GM12878 (cell line): ENCODE measurements around the gene ELAVL2. TPM values are rescaled to one million over a fixed set of nuclear protein-coding genes. Genes with fewer than 3 reads are reported as not detected.

Source experiments
- ATAC-seq: fragments of 200-7000 bp; cut with Tn5 transposase; 3 replicates; pipeline ENCODE4 v1.9.1; 2020; ENCODE audit warnings: mild to moderate bottlenecking, moderate library complexity
- BruUV-seq: library from RNA; stranded (reverse); fragments of 400-500 nt; replicated peaks from 2 replicates; lab custom pipeline; 2021; lab: Mats Ljungman, UMichigan
- CTCF ChIA-PET: fragments of 300-600 bp; sonication (Branson Sonifier 250); formaldehyde crosslinking; extraction: SDS; loops from one replicate; lab custom pipeline; 2021; ENCODE audit warnings: inconsistent platforms; lab: Yijun Ruan, JAX
- POLR2A ChIA-PET: fragments of 350-600 bp; formaldehyde crosslinking; extraction: SDS; loops from one replicate; lab custom pipeline; 2021; ENCODE audit warnings: inconsistent platforms; lab: Charles Lee
- RAD21 ChIA-PET: fragments of 300-600 bp; sonication (Branson Sonifier 250); formaldehyde crosslinking; loops from one replicate; lab custom pipeline; 2023; ENCODE audit warnings: antibody characterized with exemption; ENCODE audit not compliant: unreplicated experiment; lab: Charles Lee
- SMC1A ChIA-PET: fragments of 300-600 bp; sonication (Branson Sonifier 250); formaldehyde crosslinking; loops from one replicate; lab custom pipeline; 2023; ENCODE audit not compliant: unreplicated experiment, uncharacterized antibody; lab: Charles Lee
- DNase-seq: peaks from one replicate; pipeline ENCODE4 v3.0.0-alpha.2; 2011; ENCODE audit warnings: low read depth, low spot score
- FAIRE-seq: peaks from 3 replicates; lab custom pipeline; 2011; peaks lifted over from hg19 to GRCh38; lab: Jason Lieb, UNC
- H2AFZ ChIP-seq: 2 replicates; pipeline ENCODE4 v1.6.0; 2011; ENCODE audit warnings: low read depth, low read length, control low read depth; ENCODE audit not compliant: control insufficient read depth
- H3K27ac ChIP-seq: 2 replicates; pipeline ENCODE4 v1.5.1; 2011; ENCODE audit warnings: control low read depth; ENCODE audit not compliant: control insufficient read depth, insufficient read depth
- H3K27me3 ChIP-seq, 2 experiments: replicated peaks in 1 of 2; 2 replicates each; pipeline versions ENCODE4 v1.6.0 to v1.6.1; 2011; ENCODE audit warnings: low read length in 1 of 2; ENCODE audit not compliant: control insufficient read depth in 2 of 2, insufficient read depth in 2 of 2
- H3K36me3 ChIP-seq, 2 experiments: 2 replicates each; pipeline ENCODE4 v1.5.1; 2011; ENCODE audit warnings: low read length in 1 of 2; ENCODE audit not compliant: control insufficient read depth in 2 of 2, insufficient read depth in 2 of 2
- H3K4me1 ChIP-seq: 2 replicates; pipeline ENCODE4 v1.6.1; 2011; ENCODE audit warnings: mild to moderate bottlenecking, low read length, moderate library complexity, mixed read lengths; ENCODE audit not compliant: control insufficient read depth, insufficient read depth
- H3K4me2 ChIP-seq: 2 replicates; pipeline ENCODE4 v1.6.0; 2011; ENCODE audit warnings: control low read depth; ENCODE audit not compliant: control insufficient read depth, insufficient read depth
- H3K4me3 ChIP-seq: fragments of 200-600 bp; sonication (generic); 2 replicates; pipeline ENCODE4 v1.5.1; 2016
- H3K79me2 ChIP-seq: 2 replicates; pipeline ENCODE4 v1.6.0; 2011; ENCODE audit warnings: low read length; ENCODE audit not compliant: control insufficient read depth, insufficient read depth
- H3K9ac ChIP-seq: 2 replicates; pipeline ENCODE4 v1.8.0; 2011; ENCODE audit warnings: low read length, control low read depth, mixed read lengths; ENCODE audit not compliant: control insufficient read depth, insufficient read depth
- H3K9me3 ChIP-seq: replicated peaks from 3 replicates; pipeline ENCODE4 v1.5.1; 2011; ENCODE audit warnings: mild to moderate bottlenecking, low read length; ENCODE audit not compliant: control insufficient read depth, insufficient read depth
- H4K20me1 ChIP-seq: 2 replicates; pipeline ENCODE4 v1.6.0; 2011; ENCODE audit not compliant: control insufficient read depth, insufficient read depth
- BACH1 ChIP-seq: fragments of 450-650 bp; IDR thresholded peaks from 2 replicates; pipeline ENCODE4 v1.6.1; 2017; ENCODE audit warnings: mild to moderate bottlenecking, borderline replicate concordance
- E4F1 ChIP-seq: fragments of 450-650 bp; IDR thresholded peaks from 2 replicates; pipeline ENCODE4 v1.6.1; 2018; ENCODE audit warnings: borderline replicate concordance, mild to moderate bottlenecking; ENCODE audit not compliant: partially characterized antibody
- EED ChIP-seq: sonication (generic); IDR thresholded peaks from 2 replicates; pipeline ENCODE4 v1.6.1; 2016; ENCODE audit warnings: antibody characterized with exemption, low read depth
- IKZF1 ChIP-seq: fragments of 450-650 bp; conservative IDR thresholded peaks from 2 replicates; pipeline ENCODE4 v1.6.1; 2017; ENCODE audit warnings: antibody characterized with exemption, mild to moderate bottlenecking
- KLF5 ChIP-seq: fragments of 450-650 bp; IDR thresholded peaks from 2 replicates; pipeline ENCODE4 v1.6.1; 2014; ENCODE audit warnings: mild to moderate bottlenecking; ENCODE audit not compliant: partially characterized antibody
- NFIC ChIP-seq: IDR thresholded peaks from 2 replicates; pipeline ENCODE4 v1.6.1; 2012; ENCODE audit warnings: low read depth, mild to moderate bottlenecking, inconsistent platforms, low read length, moderate library complexity
- NR2F1 ChIP-seq: fragments of 450-650 bp; conservative IDR thresholded peaks from 2 replicates; pipeline ENCODE4 v1.6.1; 2017; ENCODE audit warnings: mild to moderate bottlenecking
- NRF1 ChIP-seq: conservative IDR thresholded peaks from 2 replicates; pipeline ENCODE4 v1.6.1; 2011; ENCODE audit warnings: mild to moderate bottlenecking, low read depth, low read length, improper control_type of control experiment
- RB1 ChIP-seq: fragments of 450-650 bp; formaldehyde crosslinking; IDR thresholded peaks from 2 replicates; pipeline ENCODE4 v1.6.1; 2017; ENCODE audit warnings: mild to moderate bottlenecking, borderline replicate concordance
- SMAD5 ChIP-seq: IDR thresholded peaks from 2 replicates; pipeline ENCODE4 v1.6.1; 2016; ENCODE audit warnings: antibody characterized with exemption, low read depth
- SPI1 ChIP-seq: IDR thresholded peaks from 2 replicates; pipeline ENCODE4 v1.6.1; 2011; ENCODE audit warnings: low read depth, mild to moderate bottlenecking, low read length, moderate library complexity, borderline replicate concordance; ENCODE audit not compliant: insufficient read depth
- TCF3 ChIP-seq: IDR thresholded peaks from 2 replicates; pipeline ENCODE4 v1.6.1; 2012; ENCODE audit warnings: low read depth, mild to moderate bottlenecking, low read length, borderline replicate concordance; ENCODE audit not compliant: insufficient read depth
- ZSCAN29 ChIP-seq: fragments of 450-650 bp; IDR thresholded peaks from 2 replicates; pipeline ENCODE4 v1.6.1; 2017; ENCODE audit warnings: mild to moderate bottlenecking, moderate library complexity
- ZZZ3 ChIP-seq: IDR thresholded peaks from 2 replicates; pipeline ENCODE4 v1.6.1; 2011; ENCODE audit warnings: low read depth; ENCODE audit not compliant: control insufficient read depth, insufficient read length
- WGBS: methylation state at CpG from one replicate; pipeline ENCODE4 v1.1.6; 2016; ENCODE audit warnings: low lambda C conversion rate; ENCODE audit not compliant: insufficient replicate concordance, insufficient coverage; ENCODE audit errors: missing lambda C conversion rate; 5-methylcytosine and 5-hydroxymethylcytosine counted together
- in situ Hi-C: fragments of 300-500 bp; cut with MboI; formaldehyde crosslinking; loops from 9 replicates; pipeline ENCODE4 v1.14.3; 2018; ENCODE audit warnings: mixed read lengths
- intact Hi-C: fragments of 100-400 bp; cut with micrococcal nuclease; formaldehyde crosslinking; loops from one replicate; pipeline ENCODE4 v1.14.2; 2022; ENCODE audit not compliant: unreplicated experiment
- polyA plus RNA-seq, 11 experiments: library from polyadenylated mRNA; depleted of rRNA in 4 of 11; unstranded in 6 of 11; stranded (reverse) in 5 of 11; fragments of >200 nt; fragmentation: Nextera tagmentation in 4 of 11; fragmentation: Illumina TruSeq in 1 of 11; extraction: Ambion mirVana in 4 of 11; extraction: Trizol in 1 of 11; gene quantifications; 1 replicate in 1 of 11; 2 replicates in 10 of 11; pipeline versions ENCODE4 v1.2.1 to v1.2.3, GENCODE V29; 2011 to 2016; ENCODE audit warnings: inconsistent platforms in 2 of 11, missing spikeins in 2 of 11, low read depth in 1 of 11
- total RNA-seq, 4 experiments: library from RNA; depleted of rRNA in 3 of 4; stranded (reverse); fragments of >200 nt in 3 of 4; fragmentation: Illumina TruSeq in 1 of 4; extraction: Trizol in 1 of 4; gene quantifications; 2 replicates each; pipeline versions ENCODE4 v1.2.1 to v1.2.3, GENCODE V29; 2013 to 2021
- TF ChIP-seq, protein P1 (sequence below): fragments of 450-650 bp; IDR thresholded peaks from 2 replicates; pipeline ENCODE4 v1.6.1; 2017; ENCODE audit warnings: borderline replicate concordance
- TF ChIP-seq, protein P2 (sequence below): IDR thresholded peaks from 2 replicates; pipeline ENCODE4 v1.6.1; 2011; ENCODE audit warnings: borderline replicate concordance, low read depth, mild to moderate bottlenecking, moderate library complexity, low read length; ENCODE audit not compliant: insufficient read depth, poor library complexity, severe bottlenecking

ELAVL2 gene
- total and polyA plus RNA-seq, 10 of the 15 experiments (the other 5 are each of a cell fraction or from before 2014, with no cell fraction given): 0.24 to 2.6 (median 0.76) TPM

DNA sequence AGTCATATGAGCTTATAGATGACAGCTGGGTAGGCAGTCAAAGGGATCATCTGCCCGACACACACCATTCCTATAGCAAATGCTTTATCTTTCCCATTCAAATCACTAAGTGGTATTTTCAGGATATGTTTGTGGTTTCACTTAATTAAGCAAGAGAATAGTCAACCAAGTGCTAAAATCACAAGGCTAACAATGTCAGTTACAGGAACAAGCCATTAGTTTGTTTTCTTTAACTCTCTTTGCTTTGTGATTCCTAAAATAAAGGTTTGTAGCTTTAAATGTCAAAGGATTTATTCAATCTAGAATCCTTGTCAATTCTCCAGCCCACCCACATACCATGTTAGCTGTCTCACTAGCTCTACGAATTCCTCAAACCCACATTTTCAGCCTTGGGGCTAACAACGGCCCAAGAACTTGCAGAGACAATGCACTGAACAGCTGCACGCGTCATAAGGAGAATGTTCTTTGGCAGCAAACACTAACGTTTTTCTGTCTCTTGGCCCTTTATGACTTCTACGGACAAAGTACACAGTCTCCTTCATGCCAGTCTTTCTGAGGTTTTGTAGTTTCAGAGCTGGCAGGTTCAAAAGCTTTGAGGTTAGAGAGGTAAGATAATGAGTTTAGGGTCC lies 56.6 kb downstream of the ELAVL2 start:
- POLR2A ChIA-PET: interaction anchor here (1.0 to 1.1 kb wide), 2 partner anchors 12 to 32 kb away, joined by 3 read pairs; no protein-coding TSS in a partner anchor
- H3K9me3 ChIP-seq: no peaks in the 10 kb centered on the region
- in situ Hi-C loops: no loop called here
- TF ChIP-seq RB1 (no peak), E4F1 (no peak), IKZF1 (no peak), KLF5 (no peak), SMAD5 (no peak), BACH1 (no peak), EED (no peak), NRF1 (no peak), NR2F1 (no peak), ZZZ3 (no peak), ZSCAN29 (no peak), SPI1 (no peak), TCF3 (no peak), NFIC (no peak)
- TF ChIP-seq, protein P1, sequence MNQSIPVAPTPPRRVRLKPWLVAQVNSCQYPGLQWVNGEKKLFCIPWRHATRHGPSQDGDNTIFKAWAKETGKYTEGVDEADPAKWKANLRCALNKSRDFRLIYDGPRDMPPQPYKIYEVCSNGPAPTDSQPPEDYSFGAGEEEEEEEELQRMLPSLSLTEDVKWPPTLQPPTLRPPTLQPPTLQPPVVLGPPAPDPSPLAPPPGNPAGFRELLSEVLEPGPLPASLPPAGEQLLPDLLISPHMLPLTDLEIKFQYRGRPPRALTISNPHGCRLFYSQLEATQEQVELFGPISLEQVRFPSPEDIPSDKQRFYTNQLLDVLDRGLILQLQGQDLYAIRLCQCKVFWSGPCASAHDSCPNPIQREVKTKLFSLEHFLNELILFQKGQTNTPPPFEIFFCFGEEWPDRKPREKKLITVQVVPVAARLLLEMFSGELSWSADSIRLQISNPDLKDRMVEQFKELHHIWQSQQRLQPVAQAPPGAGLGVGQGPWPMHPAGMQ: no peak
- TF ChIP-seq, protein P2, sequence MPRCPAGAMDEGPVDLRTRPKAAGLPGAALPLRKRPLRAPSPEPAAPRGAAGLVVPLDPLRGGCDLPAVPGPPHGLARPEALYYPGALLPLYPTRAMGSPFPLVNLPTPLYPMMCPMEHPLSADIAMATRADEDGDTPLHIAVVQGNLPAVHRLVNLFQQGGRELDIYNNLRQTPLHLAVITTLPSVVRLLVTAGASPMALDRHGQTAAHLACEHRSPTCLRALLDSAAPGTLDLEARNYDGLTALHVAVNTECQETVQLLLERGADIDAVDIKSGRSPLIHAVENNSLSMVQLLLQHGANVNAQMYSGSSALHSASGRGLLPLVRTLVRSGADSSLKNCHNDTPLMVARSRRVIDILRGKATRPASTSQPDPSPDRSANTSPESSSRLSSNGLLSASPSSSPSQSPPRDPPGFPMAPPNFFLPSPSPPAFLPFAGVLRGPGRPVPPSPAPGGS: no peak
- TF ChIP-seq, all 136 proteins: peak for 0
- ATAC-seq (peak; percentile 58), DNase-seq (no peak), FAIRE-seq (no peak)
- Histone ChIP-seq H3K4me1 (no peaks in the 10 kb centered on the region), H3K79me2 (no peaks in the 10 kb centered on the region), H3K36me3 (no peaks in the 10 kb centered on the region), H4K20me1 (no peaks in the 10 kb centered on the region), H3K4me2 (no peak overlapping the region), H3K27me3 (no peaks in the 10 kb centered on the region), H2AFZ (no peak overlapping the region), H3K4me3 (no peak overlapping the region), H3K9ac (no peak overlapping the region), H3K27ac (no peak overlapping the region)
- ChIA-PET SMC1A (interaction anchor here (0.7 to 2.1 kb wide), 21 partner anchors 8 to 183 kb away, joined by 3 to 18 read pairs (median 4); no protein-coding TSS in a partner anchor), CTCF (interaction anchor here (0.8 to 1.4 kb wide), 6 partner anchors 10 to 41 kb away, joined by 3 to 4 read pairs (median 3); no protein-coding TSS in a partner anchor), RAD21 (interaction anchor here (0.8 to 4.0 kb wide), 7 partner anchors 11 to 75 kb away, joined by 3 to 13 read pairs (median 4); no protein-coding TSS in a partner anchor)
- intact Hi-C loops: no loop called here
- BruUV-seq: no TSS peak
- WGBS: 44% methylated on average over 7 of the region's 7 CpGs
